HG02623 (cell line): ENCODE results near the gene KDM1B.
"Not testable (repeated sequence)": the region's sequence is repeated elsewhere in the genome, so short reads cannot be mapped to it uniquely, and the experiment has no call there.

ENCODE experiments used
- ATAC-seq: cut with Tn5 transposase; IDR thresholded peaks from one replicate; pipeline ENCODE4 v1.9.1; 2021; ENCODE audit warnings: moderate library complexity; ENCODE audit not compliant: unreplicated experiment

KDM1B gene

DNA sequence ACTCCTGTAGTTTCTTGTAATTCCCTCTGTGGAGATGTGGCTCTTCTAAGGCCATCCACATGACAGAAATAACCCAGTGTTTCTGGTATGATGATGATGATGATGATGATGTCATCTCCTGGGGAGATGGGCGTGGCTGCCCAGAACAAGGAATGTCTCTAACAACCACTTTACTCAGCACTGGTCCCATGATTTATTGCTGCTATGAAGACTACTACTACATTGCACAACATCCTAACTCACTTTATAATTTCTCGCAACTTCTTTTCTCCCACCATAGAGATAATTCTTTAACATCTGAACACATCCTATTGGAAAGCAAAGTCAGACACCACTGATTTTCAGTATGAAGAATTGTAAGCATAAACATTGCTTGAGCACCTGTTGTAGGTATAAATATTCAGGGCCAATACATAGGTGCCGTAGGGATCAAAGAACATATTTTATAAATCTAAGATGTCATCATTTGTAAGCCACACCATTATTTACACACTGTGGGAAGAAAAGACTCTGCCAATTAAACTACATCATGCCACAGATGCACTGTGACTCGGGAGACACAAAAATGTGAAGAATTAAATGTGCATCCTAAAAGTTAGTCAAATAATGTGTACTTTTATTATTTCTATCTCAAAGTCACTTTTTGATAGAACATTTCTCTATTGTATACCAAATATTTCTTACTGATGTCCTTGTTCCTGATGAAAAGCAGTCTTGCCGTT lies 6.8 kb upstream of the KDM1B start:
- no peak for ATAC-seq

DNA sequence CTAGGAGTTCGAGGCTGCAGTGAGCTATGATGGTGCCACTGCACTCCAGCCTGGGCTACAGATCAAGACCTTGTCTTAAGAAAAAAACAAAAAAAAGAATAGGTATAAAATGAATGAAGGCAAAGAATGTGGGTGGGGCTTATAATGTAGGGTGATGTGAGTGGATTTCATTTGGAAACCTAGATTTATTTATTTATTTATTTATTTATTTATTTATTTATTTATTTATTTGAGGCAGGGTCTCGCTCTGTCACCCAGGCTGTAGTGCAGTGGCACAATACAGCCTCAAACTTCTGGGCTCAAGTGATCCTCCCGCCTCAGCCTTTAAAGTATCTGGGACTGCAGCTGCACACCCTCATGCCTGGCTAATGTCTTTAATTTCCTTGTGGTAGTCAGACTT lies 3.8 kb upstream of the KDM1B start:
- not testable (repeated sequence) for ATAC-seq

DNA sequence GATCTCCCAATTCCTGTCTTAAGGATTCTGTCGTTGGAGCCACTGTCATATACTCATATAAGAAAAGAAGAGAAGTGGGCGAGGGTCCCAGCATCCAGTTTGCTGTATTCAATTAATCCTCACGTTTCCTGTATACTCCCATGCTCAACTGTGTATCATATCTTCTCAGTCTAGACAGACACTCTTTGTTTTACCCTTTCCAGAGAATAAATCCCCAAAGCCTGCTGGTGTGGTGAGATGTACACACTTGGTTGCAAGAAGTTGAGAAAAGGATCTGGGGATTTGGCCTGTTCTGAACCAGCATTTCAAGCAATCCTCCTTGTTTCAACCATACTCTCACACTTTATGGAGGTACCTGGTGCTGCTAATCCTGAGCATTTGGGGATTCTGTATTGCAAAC lies 3.4 kb upstream of the KDM1B start:
- ATAC-seq = no peak

DNA sequence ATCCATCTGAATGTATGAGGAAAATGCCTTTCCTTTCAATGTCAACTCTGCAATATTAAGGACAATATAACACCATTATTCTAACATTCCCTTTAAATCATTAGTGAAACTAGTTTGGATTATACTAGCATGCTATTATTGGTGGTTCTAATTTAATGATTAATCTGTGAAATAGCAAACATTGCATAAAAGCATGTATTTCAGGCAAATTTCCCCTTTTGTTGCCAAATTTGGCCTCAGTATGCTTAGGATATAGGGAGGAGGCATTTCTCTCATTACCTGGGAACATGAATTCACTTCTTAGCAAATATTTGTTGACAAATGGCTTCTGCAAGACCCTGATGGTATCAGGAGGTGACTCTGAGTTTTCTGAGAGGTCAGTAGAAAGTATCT lies 1.9 kb upstream of the KDM1B start:
- no peak for ATAC-seq

DNA sequence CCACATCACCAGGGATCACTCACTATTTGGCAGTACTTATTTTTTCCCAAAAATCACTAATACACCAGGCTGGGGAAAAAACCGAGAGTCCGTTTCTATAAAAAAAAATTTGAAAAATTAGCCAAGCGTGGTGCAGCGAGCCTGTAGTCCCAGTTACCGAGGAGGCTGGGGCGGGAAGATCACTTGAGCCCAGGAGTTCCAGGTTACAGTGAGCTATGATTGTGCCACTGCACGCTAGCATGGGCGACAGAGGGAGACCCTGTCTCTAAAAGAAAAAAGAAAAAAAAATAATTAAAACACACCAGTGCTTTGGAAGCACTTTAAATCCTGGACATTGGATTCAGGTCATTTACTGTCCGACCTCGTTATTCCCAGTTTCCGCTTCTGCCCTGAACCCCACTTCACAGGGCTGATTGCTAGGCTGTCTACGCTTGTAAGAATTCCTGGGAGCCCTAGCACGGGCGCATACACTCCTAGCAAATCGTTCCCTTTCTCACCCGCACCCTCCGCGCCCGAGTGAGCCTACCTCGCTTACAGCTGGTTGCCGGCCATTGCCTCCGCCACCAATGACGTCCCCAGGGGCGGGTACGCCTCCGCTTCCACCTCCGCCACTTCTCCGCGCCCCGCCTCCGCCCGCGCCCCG lies 594 bp upstream of the KDM1B start, which contains the start of gene TPMT:
Gene TPMT, minus strand, starts transcription at position 571 of the 643 bp plus-strand sequence. CDS start 5,950 bp downstream, outside the sequence.
- peak; percentile 50 for ATAC-seq

DNA sequence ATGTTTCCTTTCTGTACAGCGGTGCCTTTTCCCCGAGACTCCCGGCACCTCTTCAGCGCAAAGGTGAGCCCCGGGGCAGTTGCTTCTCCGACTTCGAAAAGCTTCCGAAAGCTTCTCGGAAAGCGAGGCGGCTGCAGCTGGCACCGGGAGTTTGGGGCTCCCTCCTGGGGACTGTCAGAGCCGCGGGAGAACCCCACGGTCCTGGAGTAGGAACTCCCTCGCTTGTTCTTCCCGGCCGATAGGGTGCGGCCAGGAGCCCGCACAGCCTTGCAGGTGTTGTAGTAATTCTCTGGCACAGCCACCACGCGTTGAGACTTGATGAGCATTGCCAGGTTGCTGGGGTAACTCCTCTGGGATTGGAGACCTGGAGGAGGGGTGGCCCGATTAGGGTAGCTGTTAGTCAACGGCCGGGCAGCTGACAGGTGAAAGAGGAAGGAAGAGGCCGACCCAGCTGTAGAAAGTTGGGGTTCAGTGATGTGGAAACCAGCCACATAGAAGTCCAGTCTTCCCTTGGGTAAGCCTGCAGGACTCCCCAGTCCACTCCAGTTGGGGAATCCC lies 721 bp downstream of the KDM1B start:
- ATAC-seq = peak; percentile 26

DNA sequence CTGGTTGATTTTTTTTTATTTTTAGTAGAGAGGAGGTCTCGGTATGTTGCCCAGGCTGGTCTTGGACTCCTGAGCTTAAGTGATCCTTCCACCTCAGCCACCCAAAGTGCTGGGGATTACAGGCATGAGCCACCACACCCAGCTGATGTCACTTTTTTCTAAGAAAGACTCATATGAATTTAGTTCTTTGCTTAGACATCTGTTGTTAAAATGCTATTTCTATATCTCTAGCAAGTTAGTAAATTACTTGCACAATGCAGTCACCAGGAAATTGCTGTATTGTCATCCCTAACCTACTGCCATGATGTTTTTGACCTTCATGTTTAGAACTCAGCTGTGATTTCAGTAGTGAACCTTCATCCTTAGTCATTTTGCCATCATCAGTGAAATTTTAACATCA lies 5.7 kb downstream of the KDM1B start:
- ATAC-seq = no peak

DNA sequence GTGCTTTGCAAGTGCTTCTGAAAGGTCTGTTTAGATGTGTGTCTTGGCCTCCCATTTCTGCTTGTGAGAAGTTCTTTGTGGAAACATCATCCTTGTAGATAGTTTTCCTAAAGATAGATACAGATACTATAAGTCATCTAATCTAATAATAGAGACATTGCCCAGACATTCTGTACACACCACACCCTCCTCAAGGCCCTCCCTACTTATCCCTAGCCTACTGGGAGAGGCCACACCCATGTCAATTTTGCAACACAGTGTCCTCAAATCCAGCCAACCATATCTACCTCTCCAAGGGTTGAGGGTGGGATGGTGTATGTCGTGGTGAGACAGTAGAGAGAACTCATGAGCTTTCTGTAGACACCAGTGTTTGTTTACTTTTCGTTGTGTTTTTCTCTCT lies 6.2 kb downstream of the KDM1B start:
- no peak for ATAC-seq

DNA sequence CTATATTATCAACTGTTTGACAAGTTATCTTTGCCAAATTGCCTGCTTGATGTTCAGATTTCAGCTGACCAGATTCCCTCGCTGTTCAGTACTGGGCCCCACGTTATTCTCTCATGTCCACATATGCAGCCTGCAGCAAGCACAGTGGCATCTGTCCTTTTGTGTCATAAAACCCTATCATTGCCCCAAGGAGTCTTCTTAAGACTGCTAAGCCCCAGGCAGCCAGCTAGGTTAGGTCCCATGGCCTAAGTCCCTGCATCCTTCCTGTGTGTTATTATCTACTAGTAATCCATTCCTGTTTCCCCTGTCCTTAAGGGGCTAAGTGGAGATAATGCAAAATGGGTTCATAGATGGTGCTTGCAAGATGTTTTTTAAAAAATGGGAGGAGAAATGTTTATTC lies 7.2 kb downstream of the KDM1B start:
- ATAC-seq = no peak

DNA sequence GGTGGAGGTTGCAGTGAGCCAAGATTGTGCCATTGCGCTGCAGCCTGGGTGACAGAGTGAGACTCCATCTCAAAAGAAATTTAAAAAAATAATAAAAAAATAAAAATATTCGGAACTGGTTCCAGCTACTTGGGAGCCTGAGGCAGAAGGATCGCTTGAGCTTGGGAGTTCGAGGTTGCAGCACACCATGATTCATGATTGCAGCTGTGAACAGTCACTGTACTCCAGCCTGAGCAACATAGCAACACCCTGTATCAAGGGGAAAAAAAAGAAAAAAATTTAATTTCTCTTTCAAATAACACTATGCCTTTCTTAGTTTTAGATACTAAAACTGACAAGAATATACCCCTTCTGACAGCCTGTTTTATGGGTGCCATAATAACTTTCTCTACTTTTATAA lies 10.5 kb downstream of the KDM1B start:
- ATAC-seq = no peak

DNA sequence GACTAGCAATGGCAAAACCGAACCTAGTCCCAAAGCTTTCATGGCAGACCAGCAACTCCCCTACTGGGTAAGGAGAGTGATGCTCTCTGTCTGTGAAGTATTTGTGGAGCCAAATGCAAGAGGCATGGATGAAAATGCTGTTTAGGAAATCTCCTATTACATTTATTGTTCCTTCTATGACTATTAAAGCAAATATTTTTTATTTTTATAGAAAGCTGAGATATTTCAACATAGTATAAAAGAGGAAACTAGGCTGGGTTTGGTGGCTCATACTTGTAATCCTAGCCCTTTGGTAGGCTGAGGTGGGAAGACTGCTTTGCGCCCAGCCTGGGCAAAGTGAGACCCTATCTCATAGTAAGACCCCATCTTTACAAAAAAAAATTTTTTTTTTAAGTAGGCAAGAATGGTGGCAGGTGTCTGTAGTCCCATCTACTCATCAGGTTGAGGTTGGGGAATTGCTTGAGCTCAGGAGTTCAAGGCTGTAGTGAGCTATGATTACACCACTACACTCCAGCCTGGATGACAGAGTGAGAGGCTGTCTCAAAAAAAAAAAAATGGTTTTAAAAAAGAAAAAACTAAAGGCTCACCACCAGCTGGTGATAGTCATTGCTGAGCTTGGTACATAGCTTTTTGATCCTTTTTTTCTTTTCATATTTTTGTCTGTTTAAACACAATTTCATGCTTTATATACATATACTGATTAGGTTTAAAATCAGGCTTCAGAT lies 11.3 kb downstream of the KDM1B start:
- no peak for ATAC-seq

DNA sequence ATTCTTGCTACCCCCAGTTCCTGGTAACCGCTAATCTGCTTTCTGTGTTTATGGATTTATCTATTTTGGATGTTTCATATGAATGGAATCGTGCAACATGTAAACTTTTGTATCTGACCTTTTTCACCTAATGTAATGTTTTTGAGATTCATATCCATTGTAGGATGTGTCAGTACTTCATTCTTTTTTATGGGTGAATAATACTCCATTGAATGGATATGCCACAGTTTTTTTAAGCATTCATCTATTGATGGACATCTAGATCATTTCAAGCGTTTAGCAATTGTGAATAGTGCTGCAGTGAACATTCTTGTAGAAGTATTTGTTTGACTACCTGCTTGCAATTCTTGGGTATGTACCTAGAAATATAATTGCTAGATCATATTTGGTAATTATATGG lies 13.0 kb downstream of the KDM1B start:
- ATAC-seq = no peak

DNA sequence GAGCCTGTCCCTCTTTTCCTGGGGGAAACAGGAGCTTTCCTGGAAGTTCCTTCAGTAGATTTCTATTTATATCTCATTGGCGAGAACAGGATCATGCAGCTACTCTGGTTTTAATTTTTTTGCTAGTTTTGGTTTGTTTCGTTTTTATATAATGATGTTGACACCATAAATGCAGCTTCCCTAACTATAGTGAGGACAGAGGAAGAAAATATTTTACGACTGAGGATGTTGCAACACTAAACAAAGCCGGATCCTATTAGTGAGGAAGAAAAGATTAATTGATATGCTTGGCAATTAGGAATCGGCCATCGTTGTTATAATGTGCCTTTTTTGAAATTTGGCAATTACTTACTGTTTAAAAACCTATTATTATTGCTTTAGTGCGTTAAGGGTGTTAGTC lies 16.6 kb downstream of the KDM1B start:
- ATAC-seq = no peak

DNA sequence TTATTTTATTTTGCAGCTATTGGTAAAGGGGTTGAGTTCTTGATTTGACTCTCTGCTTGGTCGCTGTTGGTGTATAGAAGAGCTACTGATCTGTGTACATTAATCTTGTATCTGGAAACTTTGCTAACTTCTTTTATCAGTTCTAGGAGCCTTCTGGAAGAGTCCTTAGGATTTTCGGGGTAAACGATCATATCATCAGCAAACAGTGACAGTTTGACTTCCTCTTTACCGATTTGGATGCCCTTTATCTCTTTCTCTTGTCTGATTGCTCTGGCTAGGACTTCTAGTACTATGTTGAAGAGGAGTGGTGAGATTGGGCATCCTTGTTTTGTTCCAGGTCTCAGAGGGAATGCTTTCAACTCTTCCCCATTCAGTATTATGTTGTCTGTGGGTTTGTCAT lies 21.0 kb downstream of the KDM1B start:
- not testable (repeated sequence) for ATAC-seq

DNA sequence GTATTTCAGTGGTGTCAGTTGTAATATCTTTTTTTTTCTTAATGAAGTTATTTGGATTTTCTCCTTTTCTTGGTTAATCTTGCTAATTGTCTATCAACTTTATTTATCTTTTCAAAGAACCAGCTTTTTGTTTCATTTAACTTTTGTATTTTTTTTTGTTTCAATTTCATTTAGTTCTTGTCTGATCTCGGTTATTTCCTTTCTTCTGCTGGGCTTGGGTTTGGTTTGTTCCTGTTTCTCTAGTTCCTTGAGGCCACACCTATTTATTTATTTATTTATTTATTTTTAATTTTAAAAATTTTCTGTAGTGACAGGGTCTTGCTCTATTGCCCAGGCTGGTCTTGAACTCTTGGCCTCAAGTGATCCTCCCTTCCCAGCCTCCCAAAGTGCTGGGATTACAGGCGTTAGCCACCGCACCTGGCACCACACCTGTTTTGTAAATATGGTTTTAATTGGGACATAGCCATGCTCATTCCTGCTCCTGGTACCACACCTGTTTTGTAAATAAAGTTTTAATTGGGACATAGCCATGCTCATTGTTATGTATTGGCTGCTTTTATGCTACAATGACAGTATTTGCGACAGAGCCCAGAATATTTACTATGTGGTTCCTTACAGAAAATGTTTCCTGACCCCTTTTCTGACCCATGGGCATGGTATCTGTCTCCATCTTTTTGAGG lies 22.2 kb downstream of the KDM1B start:
- no peak for ATAC-seq

DNA sequence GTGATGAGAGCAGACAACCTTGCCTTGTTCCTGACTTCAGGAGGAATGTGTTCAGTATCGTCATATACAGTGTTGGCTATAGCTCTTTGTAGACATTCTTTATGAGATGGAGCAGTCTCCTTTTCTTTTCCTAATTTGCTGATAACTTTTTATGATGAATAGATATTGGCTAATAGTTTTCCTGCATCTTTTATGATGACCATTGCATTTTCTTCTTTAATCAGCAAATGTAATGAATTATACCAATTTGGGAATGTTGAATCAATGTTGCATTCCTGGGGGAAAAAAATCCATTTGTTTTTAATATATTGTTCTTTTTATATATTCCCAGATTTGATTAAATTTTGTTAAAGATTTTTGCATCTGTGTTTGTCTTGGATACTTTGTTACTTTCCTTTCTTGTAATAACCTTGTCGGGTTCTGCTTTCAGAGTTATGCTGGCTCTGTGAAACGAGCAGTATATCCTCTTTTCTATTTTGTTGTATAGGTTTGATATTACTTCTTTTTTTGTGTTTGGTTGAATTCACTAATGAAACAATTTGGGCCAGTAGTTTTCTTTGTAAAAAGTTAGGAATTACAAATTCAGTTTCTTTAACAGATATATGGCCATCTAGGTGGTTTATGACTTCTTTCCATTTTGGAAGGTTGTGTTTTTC lies 23.9 kb downstream of the KDM1B start:
- no peak for ATAC-seq

DNA sequence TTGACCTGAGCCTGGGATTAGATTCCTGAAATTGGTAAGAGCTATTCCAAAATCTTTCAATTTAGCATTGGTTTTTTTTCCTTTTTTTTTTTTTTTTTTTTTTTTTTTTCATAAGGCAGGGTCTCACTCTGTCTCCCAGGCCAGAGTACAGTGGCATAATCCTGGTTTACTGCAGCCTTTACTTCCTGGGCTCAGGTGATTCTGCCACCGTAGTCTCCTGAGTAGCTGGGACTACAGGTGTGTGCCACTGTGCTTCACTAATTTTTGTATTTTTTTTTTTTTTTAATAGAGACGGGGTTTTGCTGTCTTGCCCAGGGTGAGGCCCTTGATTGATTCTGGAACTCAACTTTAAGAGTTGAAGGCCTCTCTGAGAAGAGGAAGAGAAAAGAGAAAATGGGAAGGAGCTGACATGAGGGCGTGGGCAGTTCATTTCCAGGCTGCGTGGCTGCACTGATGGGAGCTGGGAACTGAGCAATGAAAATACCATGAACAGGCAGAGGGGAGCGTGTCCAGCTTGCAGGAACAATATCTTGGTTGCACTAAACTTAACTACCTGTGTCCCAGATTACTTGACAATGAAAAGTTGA lies 24.6 kb downstream of the KDM1B start:
- no peak for ATAC-seq

DNA sequence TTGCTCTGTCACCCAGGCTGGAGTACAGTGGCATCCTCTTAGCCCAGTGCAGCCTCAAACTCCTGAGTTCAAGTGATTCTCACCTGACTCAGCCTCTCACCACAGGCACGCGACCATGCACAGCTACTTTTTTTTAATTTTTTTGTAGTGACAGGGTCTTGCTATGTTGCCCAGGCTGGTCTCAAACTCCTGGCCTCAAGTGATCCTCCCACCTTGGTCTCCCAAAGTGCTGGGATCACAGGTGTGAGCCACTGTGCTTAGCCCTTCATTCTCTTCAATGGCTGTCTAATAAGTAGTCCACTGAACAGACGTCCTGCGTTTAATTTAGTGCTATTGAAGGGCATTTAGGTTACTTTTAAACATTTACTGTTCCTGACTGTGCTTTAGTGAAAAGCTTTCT lies 27.3 kb downstream of the KDM1B start:
- no peak for ATAC-seq

DNA sequence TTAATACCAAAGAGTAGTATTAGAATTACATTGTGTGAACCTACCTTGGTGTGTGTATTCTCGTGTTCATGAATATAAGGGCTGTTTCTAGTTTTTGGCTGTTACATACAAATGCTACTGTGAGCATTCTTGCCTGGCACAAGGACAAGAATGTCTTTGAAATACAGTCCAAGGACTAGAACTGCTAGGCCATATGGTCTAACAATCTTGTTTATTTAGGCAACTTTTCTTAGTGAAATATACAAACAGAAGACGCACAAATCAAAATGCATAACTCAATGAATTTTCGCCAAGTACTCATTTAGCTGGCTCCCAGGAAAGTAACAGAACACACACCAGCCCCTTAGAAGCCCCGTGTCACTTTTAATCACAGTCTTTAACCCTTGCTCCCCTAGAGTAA lies 28.5 kb downstream of the KDM1B start:
- no peak for ATAC-seq

DNA sequence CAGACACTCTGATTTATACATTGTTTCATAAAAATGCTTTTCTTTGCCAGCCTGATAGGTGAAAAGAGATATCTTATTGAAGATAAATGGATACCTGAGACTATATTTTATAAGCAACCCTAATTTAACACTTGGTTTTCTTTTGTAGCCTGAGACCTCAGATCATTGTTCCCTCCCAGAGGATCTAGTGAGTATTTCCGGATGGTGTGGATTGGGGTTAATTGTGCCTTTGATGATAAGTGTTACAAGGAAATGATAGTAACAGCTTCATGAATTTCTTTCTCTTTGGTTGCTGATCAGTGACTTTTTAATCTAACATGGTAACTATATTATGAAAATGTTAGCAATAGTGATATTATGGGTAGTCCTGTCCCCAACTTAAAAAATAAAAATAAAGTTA lies 30.4 kb downstream of the KDM1B start:
- no peak for ATAC-seq
